ENCODE data around the gene ISM1. TPM values are rescaled to one million over a fixed set of nuclear protein-coding genes. Genes with fewer than 3 reads are reported as not detected.

ISM1 gene
- total and polyA plus RNA-seq, 9 donors: 0.10 to 3.6 (median 0.31) TPM; not detected in 1

DNA sequence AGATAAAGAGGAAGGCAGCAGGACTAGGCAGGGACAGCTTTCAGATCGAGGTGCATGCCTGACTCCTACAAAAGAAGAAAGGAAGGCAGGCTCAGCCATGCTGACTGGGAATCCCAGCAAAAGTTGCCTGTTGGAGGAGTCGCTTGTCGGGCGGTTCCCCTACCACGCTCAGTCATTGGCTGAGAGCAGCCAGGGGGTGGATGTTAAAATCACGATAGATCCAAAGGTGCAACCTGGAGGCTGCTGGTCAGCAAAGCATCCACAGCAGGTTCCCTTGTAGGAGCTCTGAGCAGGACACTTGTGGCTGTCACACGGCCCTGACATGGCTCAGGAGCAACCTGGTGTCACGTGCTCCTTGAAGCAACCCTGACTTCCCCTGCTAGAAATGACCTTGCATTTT lies 74.6 kb downstream of the ISM1 start:
- TF ChIP-seq CTCF (IDR thresholded peaks at IDR 0.05): no peak
- TF ChIP-seq POLR2A (IDR thresholded peaks at IDR 0.05): no peak
- no peak for TF ChIP-seq EP300 (IDR thresholded peaks at IDR 0.05)
- intact Hi-C loops (cut with DNase I): no loop called here
- WGBS, 3 donors: 70 to 83% (median 78%) methylated on average over 8 of the region's 8 CpGs
- Histone ChIP-seq H3K27me3 (no peaks in the 10 kb centered on the region), H3K4me3 (no peak overlapping the region), H3K36me3 (no peaks in the 10 kb centered on the region), H3K9me3 (no peaks in the 10 kb centered on the region), H3K4me1 (ENCODE audit: insufficient read depth) (no peaks in the 10 kb centered on the region), H3K27ac (no peak overlapping the region)
- DNase-seq: no peak

DNA sequence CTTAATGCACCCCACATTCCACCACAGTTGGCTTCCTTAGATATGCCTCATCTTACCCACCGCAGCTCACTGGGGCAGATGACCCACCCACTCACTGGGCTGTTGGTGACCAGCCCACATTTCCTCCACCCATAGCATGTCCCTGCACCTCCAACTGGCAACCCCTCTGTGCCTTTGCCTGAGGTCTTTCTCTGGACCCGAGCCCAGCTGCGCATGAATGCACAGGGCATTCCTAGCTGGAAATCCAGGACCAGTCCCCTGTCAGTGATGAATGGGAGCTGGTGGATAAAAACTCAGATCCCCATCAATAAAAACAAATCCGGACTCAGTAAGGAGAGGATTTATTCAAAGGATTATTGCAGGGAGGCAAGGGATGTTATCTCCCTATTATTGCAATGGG lies 75.0 kb downstream of the ISM1 start:
- intact Hi-C loops (cut with DNase I): no loop called here
- no peaks in the 10 kb centered on the region for H3K36me3 ChIP-seq
- TF ChIP-seq EP300 (IDR thresholded peaks at IDR 0.05) (no peak), POLR2A (IDR thresholded peaks at IDR 0.05) (no peak), CTCF (IDR thresholded peaks at IDR 0.05) (no peak)
- no peaks in the 10 kb centered on the region for H3K27me3 ChIP-seq
- no peak overlapping the region for H3K27ac ChIP-seq
- WGBS, 3 donors: 60 to 69% (median 61%) methylated on average over 4 of the region's 4 CpGs
- no peaks in the 10 kb centered on the region for H3K4me1 ChIP-seq (ENCODE audit: insufficient read depth)
- no peak overlapping the region for H3K4me3 ChIP-seq
- H3K9me3 ChIP-seq: no peaks in the 10 kb centered on the region
- DNase-seq: no peak

GRCh38 chr20:13297147-13297899 lies 76.2 kb downstream of the ISM1 start:
- H3K27me3 ChIP-seq: no peaks in the 10 kb centered on the region
- H3K4me3 ChIP-seq: no peak overlapping the region
- intact Hi-C loops (cut with DNase I): no loop called here
- no peak for TF ChIP-seq POLR2A (IDR thresholded peaks at IDR 0.05)
- no peak for TF ChIP-seq EP300 (IDR thresholded peaks at IDR 0.05)
- no peak for TF ChIP-seq CTCF (IDR thresholded peaks at IDR 0.05)
- no peak overlapping the region for H3K27ac ChIP-seq
- no peak for DNase-seq
- no peaks in the 10 kb centered on the region for H3K4me1 ChIP-seq (ENCODE audit: insufficient read depth)
- H3K9me3 ChIP-seq: no peaks in the 10 kb centered on the region
- WGBS, 3 donors: 70 to 71% (median 71%) methylated on average over 5 of the region's 5 CpGs
- no peaks in the 10 kb centered on the region for H3K36me3 ChIP-seq

GRCh38 chr20:13298692-13299373 lies 77.8 kb downstream of the ISM1 start:
- H3K27ac ChIP-seq: no peak overlapping the region
- H3K27me3 ChIP-seq: no peaks in the 10 kb centered on the region
- WGBS, 3 donors: 91 to 93% (median 92%) methylated on average over 29 of the region's 29 CpGs
- no peak for DNase-seq
- no peak overlapping the region for H3K4me3 ChIP-seq
- intact Hi-C loops (cut with DNase I): no loop called here
- TF ChIP-seq POLR2A (IDR thresholded peaks at IDR 0.05): no peak
- no peak for TF ChIP-seq EP300 (IDR thresholded peaks at IDR 0.05)
- TF ChIP-seq CTCF (IDR thresholded peaks at IDR 0.05): no peak
- no peaks in the 10 kb centered on the region for H3K36me3 ChIP-seq
- H3K4me1 ChIP-seq (ENCODE audit: insufficient read depth): no peaks in the 10 kb centered on the region
- H3K9me3 ChIP-seq: peaks cover 0 to 1% of the 10 kb centered on the region in 2 donors
